Activated CD8-positive, alpha-beta memory T cell treated with anti-CD3 and anti-CD28 coated beads for 36 hours (primary cell): ENCODE data around the gene IFT52. TPM values are rescaled to one million over a fixed set of nuclear protein-coding genes. Genes with fewer than 3 reads are reported as not detected.
"Not testable (repeated sequence)": the region's sequence is repeated elsewhere in the genome, so short reads cannot be mapped to it uniquely, and the experiment has no call there.

Experiments used
- CTCF ChIA-PET: fragments of 350-600 bp; sonication (Branson Sonifier 250); formaldehyde crosslinking; loops from one replicate; lab custom pipeline; 2021; ENCODE audit warnings: antibody characterized with exemption; lab: Charles Lee
- POLR2A ChIA-PET: fragments of 350-600 bp; sonication (Branson Sonifier 250); formaldehyde crosslinking; loops from one replicate; lab custom pipeline; 2021; ENCODE audit warnings: antibody characterized with exemption; lab: Charles Lee
- total RNA-seq, 2 experiments: library from RNA; stranded (reverse); gene quantifications; one replicate each; pipeline ENCODE4 v1.2.3, GENCODE V29; 2021

Gene IFT52
- total RNA-seq, 2 experiments from 2014 or later: 18.4 to 19.0 TPM

DNA sequence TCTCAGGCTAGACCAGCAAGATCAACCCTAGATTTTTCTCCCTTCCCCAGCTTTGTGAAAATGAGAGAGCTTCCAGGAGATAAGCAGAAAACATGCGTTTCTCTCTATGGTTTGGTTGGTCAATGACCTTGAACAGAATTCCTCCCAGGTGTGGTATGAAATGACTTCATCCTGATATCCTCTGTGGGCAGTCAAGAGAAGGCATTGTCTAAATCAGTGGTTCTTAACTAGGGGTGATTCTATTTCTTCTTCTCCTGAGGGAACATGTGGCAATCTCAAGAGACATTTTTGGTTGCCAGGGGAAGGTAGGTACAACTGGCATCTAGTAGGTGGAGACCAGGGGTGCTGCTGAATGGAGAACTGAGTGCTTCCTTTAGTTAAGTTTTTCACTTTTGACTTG is 12.4 kb downstream of the IFT52 start:
- ChIA-PET POLR2A (no interaction called here), CTCF (no interaction called here)

DNA sequence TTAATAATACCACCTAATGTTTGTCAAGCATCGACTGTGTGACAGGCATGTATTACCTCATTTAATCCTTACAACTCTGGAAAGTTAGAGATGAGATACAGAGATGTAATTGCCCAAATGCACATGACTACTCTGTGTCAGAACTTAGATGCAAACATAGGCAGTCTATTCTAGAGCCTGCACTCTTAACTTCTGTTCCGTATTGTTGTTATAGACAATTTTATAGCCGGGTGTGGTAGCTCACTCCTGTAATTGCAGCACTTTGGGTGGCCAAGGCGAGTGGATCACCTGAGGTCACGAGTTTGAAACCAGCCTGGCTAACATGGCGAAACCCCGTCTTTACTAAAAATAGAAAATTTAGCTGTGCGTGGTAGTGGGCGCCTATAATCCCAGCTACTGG is 15.0 kb downstream of the IFT52 start:
- ChIA-PET POLR2A (no interaction called here), CTCF (no interaction called here)

DNA sequence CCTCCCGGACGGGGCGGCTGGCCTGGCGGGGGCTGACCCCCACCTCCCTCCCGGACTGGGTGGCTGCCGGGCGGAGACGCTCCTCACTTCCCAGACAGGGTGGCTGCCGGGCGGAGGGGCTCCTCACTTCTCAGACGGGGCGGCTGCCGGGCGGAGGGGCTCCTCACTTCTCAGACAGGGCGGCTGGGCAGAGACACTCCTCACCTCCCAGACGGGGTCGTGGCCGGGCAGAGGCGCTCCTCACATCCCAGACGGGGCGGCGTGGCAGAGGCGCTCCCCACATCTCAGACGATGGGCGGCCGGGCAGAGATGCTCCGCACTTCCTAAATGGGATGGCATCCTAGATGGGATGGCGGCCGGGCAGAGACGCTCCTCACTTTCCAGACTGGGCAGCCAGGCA is 16.5 kb downstream of the IFT52 start:
- POLR2A ChIA-PET, CTCF ChIA-PET: not testable (repeated sequence)

DNA sequence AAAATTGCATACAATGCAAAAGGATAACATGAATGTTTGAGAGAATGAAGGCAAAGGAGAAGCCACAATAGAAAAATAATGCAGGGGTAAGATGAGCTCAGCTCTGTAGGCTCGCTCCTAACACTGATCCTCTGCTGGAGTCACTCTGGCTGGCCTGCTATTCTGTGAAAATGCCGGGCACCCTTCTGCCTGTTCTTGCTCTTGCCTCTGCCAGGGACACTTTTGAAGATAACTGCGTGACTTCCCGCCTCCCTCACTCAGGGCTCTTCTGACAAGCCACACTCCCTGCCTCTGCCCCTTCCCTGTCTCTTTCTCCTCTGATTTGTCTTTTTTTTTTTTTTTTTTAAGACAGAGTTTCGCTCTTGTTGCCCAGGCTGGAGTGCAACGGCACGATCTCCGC is 40.9 kb downstream of the IFT52 start:
- POLR2A ChIA-PET: no interaction called here
- CTCF ChIA-PET: interaction anchor here (0.7 kb wide), 1 partner anchor 89 kb away, joined by 3 read pairs; no protein-coding TSS in a partner anchor

DNA sequence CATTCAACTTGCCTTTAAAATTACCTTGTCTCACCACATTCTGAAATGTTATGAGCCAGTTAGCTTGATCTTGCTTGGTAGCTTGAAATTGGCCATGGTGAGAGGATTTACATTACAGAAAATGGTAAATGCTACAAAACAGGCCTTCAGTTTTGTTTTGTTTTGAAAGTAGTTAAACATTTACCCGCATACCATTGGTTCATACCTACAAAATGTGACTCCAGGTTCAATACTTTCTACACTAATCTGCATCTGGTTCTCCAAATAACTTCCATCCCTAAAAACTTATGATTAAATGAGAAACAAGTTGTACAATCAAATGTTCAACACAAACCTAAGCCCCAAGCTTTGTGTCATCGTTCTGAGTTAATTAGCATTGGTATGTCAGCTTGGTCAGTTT is 45.7 kb downstream of the IFT52 start:
- ChIA-PET CTCF (no interaction called here), POLR2A (no interaction called here)

DNA sequence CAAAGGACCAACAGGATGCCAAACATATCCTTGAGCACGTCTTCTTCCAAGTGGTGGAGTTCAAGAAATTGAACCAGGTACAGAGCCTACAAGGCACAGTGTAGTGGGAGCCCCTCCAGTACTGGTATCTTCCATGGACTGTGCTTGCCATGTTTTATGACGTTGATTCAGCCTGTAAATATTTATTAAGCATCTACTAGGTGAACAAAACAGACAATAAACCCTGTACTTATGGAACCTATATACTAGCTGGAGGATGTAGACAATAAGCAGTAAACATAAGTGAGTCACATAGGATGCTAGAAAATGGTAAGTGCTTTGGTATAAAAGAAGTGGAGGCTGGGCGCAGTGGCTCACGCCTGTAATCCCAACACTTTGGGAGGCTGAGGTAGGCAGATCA is 51.8 kb downstream of the IFT52 start:
- ChIA-PET POLR2A (no interaction called here), CTCF (no interaction called here)

DNA sequence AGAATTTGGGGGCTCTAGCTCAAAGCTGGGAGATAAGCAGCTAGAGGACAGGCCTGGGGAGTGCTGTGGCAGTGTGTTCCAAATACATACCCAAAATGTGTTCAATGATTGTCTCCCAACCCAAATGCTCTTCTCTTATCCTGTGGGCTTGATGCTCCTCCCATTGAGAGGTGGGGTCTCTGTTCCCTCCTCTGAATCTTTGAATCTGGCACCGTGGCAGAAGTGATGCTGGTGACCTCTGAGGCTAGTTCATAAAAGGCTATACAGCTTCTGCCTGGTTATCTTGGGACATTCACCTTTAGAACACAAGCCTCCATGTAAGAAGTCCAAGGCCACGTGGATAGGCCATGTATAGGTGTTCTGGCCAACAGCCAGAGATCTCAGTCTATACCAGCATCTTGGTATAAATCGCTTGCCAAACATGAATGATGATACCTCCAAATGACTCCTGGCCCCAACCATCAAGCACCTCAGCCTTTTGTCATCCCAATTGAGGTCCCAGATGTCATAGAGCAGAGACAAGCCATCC is 60.3 kb downstream of the IFT52 start:
- CTCF ChIA-PET: no interaction called here
- POLR2A ChIA-PET: no interaction called here

DNA sequence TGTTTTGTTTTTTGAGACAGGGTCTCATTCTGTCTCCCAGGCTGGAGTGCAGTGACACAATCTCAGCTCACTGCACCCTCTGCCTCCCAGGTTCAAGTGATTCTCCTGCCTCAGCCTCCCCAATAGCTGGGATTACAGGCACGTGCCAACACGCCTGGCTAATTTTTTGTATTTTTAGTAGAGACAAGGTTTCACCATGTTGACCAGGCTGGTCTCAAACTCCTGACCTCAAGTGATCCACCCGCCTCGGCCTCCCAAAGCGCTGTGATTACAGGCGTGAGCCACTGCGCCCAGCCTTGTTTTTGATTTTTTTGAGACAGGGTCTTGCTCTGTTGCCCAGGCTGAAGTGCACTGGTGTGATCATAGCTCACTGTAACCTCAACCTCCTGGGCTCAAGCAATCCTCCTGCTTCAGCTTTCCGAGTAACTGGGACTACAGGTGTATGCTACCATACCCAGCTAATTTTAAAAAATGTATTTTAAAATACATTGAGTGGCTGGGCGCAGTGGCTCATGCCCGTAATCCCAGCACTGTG is 61.0 kb downstream of the IFT52 start:
- CTCF ChIA-PET, POLR2A ChIA-PET: not testable (repeated sequence)

DNA sequence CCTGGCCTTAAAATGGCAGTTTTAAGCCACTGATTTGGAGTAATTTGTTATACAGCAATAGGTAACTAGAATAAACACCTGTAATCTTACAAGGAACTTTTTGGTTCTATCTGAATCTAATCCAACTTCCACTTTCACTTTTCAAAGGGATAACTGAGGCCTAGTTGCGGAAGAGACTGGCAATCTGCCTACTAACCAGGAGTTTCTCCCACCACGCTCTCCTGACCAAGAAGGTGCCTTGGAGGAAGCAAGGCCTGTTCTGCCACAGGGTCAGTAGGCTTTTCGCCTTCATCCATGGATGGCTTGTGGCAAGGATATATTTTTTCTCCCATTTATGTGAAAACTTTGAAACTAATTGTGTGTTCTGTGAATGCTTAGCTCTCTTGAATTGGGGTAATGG is 63.2 kb downstream of the IFT52 start:
- CTCF ChIA-PET: interaction anchor here (0.6 kb wide), 1 partner anchor 59 kb away, joined by 6 read pairs; no protein-coding TSS in a partner anchor
- POLR2A ChIA-PET: no interaction called here

DNA sequence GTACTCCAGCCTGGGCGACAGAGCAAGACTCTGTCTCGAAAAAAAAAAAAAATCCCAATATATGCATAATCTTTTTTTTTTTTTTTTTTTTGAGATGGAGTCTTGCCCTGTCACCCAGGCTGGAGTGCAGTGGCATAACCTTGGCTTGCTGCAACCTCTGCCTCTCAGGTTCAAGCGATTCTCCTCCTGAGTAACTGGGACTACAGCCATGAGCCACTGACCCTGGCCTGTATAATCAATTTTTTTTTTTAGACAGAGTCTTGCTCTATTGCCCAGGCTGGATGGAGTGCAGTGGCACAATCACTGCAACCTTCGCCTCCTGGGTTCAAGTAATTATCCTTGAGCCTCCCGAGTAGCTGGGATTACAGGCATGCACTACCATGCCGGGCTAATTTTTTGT is 64.4 kb downstream of the IFT52 start:
- POLR2A ChIA-PET: not testable (repeated sequence)
- CTCF ChIA-PET: interaction anchor here (0.6 to 0.7 kb wide), 2 partner anchors 279 to 500 kb away, joined by 3 to 5 read pairs; no protein-coding TSS in a partner anchor

DNA sequence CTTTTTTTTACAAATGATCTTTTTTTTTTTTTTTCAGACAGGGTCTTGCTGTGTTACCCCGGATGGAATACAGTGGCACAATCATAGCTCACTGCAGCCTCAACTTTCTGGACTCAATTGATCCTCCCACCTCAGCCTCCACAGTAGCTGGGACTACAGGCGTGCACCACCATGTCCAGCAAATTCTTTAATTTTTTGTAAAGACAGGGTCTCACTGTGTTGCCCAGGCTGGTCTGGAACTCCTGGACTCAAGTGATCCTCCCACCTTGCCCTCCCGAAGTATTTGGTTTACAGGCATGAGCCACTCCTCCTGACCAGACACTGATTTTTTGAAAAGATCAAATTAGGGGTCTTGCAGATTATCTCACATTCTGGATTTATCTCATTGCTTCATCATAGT is 65.2 kb downstream of the IFT52 start:
- ChIA-PET POLR2A (no interaction called here), CTCF (no interaction called here)

DNA sequence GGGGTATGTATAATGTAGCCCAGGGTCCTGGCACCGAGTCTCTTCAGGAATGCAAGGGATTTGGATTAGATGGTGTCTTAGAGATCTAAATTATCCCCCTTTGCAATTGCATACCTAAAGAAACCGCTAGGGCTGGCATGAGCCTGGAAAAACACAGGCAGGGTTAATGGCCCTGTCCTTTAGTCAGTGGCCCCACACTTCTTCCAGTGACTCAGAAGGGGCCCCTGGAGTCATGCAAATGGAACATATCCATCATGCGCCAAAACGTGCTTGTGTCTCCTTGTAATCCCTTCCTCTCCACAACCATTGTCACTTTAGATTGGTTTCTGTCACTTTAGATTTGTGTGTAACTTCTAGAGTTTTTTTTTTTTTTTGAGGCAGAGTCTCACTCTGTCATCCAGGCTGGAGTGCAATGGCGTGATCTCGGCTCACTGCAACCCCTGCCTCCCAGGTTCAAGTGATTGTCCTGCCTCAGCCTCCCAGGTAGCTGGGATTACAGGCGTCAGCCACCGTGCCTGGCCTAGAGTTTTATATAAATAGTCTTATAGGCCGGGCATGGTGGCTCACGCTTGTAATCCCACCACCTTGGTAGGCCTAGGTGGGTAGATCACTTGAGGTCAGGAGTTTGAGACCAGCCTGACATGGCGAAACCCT is 67.5 kb downstream of the IFT52 start:
- CTCF ChIA-PET: no interaction called here
- POLR2A ChIA-PET: no interaction called here

DNA sequence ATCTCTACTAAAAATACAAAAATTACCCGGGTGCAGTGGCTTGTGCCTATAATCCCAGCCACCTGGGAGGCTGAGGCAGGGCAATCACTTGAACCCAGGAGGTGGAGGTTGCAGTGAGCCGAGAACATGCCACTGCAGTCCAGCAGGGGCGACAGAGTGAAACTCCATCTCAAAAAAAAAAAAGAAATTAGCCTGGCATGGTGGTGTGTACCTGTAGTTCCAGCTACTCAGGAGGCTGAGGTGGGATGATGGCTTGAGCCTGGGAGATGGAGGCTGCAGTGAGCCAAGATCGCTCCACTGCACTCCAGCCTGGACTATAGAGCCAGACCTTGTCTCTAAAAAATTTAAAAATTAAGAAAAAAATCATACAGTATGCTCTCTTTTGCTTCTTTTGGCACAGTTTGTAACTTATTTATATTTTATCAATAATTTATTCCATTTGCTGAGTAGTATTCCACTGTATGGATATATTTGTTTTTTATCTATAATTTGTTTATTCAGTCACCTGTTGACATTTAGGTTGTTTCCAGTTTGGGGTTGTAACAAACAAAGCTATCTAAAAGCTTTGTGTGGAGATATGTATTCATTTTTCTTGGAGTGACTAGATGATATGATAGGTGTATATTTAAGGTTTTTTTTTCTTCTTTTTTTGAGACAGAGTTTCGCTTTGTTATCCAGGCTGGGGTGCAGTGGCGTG is 68.1 kb downstream of the IFT52 start:
- POLR2A ChIA-PET: no interaction called here
- CTCF ChIA-PET: no interaction called here

DNA sequence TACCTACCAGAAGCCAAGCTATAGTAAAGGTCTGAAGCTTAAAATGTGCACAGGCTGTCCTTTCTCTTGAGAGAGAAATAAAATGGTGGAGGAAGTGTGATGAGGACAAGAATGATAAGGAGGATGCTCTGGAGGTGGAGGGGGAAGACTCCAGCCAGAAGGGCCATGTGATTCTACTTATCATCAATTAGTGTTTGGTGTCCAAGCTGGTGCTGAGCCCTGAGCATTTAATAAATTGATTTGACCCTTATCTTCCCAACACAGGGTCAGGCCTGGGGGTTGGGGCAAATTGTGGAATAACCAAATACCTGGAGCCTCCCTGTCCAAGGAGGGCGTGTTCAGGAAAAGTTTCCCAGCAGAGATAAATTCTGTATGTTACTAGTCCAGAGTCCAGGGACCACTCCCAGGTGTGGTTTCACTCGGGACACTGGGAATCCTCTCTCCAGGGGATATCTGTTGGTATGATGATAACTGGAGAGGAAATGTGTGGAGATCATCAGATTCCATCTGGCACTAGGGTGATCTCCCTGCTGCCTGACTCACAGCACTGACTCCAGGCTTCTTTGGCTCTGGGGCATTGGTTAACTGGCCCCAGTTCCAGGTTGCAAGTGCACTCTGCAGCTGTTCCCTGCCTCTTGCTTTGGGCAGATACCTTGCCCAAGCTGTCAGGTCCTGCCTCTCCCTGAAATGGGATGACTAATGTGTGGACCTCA is 72.4 kb downstream of the IFT52 start:
- CTCF ChIA-PET: no interaction called here
- POLR2A ChIA-PET: no interaction called here

DNA sequence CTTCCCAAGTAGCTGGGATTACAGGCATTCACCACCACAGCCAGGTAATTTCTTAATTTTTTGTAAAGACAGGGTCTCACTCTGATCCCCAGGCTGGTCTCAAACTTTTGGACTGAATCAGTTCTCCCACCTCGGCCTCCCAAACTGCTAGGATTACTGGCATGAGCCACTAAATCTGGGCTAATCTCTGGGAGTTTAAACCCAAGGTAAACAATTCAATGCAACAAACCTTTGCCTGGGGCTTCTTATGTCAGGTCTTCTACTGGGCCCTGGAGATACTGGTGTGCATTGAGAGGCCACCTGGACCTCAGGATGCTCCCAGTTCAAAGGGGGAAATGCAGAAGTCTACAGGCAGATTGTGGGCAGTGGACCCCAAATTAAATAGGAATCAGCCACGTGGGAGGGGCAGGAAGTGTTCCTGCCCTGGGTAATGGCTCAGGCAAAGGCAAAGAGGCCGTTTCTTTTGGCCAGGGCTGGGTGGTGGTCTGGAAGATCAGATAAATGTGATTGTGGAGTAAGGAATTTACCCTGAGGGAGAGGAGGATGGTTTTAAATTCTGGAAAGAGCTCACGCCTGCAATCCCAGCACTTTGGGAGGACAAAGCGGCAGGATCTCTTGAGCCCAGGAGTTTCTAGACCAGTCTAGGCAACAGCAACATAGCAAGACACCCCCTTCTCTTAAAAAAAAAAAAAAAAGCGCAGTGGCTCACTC is 74.9 kb downstream of the IFT52 start:
- ChIA-PET CTCF (interaction anchor here (0.6 to 0.7 kb wide), 3 partner anchors 13 to 772 kb away, joined by 3 to 4 read pairs (median 3); no protein-coding TSS in a partner anchor), POLR2A (interaction anchor here (0.7 kb wide), 2 partner anchors 175 to 383 kb away, joined by 7 to 8 read pairs; no protein-coding TSS in a partner anchor)

DNA sequence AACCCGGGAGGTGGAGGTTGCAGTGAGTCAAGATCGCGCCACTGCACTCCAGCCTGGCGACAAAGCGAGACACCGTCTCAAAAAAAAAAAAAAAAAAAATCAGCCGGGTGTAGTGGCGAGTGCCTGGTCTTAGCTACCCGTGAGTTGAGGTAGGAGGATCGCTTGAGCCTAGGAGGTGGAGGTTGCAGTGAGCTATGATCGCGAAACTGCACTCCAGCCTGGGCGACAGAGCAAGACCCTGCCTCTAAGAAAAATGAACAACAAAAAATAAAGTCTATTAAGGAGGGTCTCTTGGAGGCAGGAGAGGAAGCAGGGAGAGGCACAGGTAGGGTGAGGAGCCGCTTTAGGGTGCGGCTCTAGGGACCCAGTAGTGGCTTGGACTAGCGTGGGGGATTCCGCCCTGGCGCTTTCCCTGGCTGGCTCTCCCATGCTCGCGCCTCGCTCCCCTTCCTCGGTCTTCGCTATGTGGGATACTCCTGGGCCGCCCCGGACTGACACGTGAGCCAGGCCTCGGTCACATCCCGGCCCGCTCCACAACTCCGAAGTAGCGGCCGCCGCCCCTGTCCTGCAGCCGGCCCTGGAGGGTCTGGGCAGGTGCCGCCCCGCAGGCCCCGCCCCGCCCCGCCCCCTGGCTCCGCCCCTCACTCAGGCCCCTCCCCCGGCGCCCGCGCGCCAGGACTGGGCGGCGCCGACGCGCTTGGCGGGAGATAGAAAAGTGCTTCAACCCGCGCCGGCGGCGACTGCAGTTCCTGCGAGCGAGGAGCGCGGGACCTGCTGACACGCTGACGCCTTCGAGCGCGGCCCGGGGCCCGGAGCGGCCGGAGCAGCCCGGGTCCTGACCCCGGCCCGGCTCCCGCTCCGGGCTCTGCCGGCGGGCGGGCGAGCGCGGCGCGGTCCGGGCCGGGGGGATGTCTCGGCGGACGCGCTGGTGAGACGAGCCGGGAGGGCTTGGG is 75.9 kb downstream of the IFT52 start, which contains the start of gene MYBL2:
TSS of gene MYBL2 (plus strand) at position 739 of the 953 bp plus-strand sequence. CDS start at position 909, 170 bp downstream.
- POLR2A ChIA-PET: interaction anchor here (0.7 kb wide), 1 partner anchor 174 kb away, joined by 7 read pairs; no protein-coding TSS in a partner anchor
- CTCF ChIA-PET: no interaction called here

DNA sequence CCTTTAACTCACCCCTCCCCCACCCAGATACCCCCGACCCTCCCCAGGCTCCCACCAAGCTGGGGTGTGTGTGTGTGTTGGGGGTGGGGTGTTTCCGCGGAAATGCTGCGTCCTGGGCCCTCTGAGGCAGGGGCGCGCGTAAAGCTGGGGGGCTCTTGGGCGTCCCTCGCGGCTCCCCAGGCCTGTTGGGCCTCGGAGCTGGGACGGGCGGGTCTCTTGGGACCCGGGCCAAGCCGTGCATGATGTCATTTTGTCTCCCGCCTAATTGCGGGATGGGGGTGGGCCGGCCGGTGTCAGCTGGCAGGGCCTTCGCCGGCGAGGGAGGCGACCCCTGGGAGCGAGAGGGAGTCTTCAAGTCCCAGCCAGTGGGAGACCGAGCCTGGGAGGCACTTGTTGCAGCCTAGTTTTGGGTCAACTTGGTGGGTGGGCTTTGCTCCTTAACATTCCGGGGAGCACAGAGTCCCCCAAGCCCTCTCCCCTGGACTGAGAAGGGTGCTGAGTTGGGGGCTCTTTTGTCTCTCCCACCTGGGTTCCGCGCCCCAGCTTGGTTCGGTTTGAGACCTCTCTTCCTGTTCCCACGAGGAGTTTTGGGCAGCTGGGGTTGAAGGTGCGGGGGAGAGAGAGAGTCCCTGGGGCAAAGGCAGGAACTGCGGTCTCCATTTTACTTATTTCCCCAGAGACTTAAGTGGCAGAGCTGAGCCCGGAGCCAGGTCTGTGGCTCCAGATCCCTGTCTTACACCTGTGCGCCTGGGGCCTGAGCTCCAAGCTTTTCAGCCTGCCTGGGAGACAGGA is 76.8 kb downstream of the IFT52 start:
- CTCF ChIA-PET: interaction anchor here (0.5 to 0.6 kb wide), 2 partner anchors 31 to 72 kb away, joined by 3 read pairs; no protein-coding TSS in a partner anchor
- POLR2A ChIA-PET: interaction anchor here (0.7 kb wide), 1 partner anchor 71 kb away, joined by 4 read pairs; no protein-coding TSS in a partner anchor
